ENCODE data around the gene RALGDS.
A peak's percentile ranks its signal among the peaks of the same experiment; 100 is the strongest.
"Not testable (repeated sequence)": the region's sequence is repeated elsewhere in the genome, so short reads cannot be mapped to it uniquely, and the experiment has no call there.

The RALGDS gene

DNA sequence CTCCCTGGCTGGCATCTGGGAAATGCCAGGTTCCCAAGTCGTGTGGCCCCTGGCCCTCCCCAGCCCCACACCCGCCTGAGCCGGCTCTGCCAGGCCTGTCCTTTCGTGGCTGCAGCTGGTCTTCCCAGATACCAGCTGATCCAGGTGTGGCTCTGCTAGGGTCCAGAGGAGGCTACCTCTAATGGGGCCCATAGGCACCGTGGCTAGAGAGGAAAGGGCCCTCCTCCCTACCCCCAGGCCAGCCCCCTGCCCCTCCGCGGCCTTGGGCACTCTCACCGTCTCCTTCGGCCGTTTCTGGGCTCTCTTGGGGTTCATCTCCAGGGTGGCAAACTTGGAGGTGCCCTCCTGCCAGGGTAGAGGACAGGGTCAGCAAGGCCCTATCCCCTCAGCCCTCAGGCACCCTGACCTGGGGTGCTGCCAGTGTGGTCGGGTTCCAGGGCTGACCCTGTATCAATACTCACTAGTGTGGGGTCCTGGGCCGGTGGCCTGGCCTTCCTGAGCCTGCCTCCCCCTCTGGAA lies 17.0 kb downstream of the RALGDS start:
- DNase-seq: no peak

DNA sequence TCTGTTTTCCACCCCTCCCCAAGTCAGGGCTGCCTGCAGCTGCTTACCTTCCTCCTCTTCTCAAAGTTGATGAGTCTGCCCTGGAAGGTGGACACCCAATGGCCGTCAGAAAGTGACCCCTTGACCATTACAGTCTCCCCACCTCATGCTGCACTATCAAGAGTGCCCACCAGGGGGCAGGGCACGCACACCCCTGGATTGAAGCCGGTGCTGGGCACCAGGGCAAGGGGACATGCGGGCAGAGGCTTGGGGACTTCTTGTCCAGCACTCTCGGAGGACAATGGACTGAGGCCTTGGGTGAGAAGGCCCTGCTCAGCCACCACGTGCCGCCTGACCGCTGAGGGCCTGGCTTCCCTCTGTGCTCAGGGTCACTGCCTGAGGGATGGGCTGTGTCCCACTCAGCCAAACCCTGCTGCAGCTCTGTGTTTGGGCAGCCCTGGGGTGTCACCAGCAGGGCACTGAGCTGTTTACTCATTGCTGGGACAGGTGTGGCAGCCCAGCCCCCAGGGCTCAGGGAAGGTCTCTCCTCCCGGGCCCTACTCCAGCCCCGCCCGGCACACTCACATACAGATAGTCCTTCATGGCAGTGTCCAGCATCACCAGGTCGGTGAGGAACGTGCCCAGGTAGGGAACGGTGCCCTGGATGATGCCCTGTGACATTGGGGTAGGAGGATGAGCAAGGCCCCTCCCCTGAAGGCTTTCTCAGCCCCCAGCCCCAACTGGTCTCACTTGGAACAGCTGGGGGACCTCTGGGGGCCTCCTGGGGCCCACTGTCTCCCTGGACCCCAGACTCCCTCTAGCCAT lies 17.7 kb downstream of the RALGDS start:
- DNase-seq: peak; percentile 51

DNA sequence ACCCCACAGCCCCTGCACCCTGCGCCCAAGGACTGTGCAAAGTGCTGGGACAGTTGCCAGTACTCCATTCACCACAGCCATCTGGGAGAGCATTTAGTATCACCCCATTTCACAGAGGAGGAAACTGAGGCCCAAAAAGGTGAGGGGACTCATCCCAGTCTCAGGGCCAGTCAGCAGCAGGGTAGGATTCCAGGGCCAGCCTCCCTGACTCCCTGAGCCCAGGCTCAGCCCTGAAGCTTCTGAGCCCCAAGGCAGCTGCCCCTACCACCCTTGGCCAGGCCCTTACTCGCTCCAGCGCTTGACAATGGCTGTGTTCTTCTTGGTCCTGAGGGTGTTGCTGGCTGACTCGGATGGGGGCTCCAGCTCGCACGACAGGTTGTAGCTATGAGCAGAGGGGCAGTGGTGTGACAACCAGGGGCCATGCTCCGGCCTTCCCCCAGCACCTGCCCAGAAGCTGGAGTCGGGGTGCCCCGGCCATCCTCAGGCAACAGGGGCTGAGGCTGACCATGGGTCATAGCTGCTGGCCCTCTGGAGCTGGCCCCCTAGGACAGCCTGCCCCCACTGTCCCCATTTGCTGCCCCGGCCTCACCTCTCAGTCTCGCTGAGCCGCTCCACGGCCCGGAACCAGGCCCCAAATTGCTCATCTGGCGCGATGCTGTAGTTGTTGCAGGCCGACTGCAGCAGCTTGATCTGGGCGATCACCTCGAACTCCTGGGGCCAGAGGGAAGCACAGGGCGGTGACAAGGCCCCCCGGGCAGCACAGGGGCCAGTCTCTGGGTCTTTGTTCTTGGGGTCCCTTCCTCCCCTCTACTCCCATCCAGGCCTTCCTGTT lies 18.6 kb downstream of the RALGDS start:
- DNase-seq: no peak

DNA sequence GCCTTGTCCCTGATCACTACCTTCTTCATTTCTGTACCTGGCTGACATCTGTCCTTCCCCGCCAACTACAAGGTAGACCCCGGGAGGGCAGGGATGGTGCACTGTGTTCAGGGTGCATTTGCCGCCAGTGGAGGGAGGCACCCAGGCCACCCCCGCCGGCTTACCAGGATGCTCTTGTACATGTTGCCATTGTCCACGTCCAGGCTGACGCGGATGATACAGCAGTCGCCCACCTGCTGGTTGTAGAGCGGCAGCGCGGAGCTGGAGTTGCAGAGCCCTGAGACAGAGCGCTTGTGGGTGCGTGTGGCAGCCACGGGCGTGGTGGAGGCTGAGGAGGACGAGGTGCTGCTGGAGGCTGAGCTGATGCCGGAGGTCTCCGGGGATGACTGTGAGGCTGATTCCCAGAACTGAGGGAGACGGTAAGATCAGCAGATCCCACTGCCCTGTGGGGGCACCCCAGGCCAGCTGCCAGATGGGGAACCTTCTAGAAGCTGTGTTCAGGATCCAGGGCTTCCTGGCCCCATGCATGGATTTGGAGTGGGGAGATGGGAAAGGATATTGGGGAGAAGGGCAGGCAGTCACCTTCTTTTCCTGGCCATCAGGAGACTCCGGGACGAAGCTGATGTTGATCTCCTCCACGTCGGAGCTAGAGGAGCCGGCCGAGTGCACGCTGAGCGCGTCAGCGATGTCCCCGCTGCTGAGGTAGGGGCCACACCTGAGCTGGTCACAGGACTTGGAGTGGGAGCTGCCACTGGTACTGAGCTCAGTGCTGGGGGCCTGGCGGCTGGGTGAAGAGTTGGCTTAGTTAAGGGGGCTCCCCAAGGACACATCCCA lies 19.5 kb downstream of the RALGDS start:
- no peak for DNase-seq

DNA sequence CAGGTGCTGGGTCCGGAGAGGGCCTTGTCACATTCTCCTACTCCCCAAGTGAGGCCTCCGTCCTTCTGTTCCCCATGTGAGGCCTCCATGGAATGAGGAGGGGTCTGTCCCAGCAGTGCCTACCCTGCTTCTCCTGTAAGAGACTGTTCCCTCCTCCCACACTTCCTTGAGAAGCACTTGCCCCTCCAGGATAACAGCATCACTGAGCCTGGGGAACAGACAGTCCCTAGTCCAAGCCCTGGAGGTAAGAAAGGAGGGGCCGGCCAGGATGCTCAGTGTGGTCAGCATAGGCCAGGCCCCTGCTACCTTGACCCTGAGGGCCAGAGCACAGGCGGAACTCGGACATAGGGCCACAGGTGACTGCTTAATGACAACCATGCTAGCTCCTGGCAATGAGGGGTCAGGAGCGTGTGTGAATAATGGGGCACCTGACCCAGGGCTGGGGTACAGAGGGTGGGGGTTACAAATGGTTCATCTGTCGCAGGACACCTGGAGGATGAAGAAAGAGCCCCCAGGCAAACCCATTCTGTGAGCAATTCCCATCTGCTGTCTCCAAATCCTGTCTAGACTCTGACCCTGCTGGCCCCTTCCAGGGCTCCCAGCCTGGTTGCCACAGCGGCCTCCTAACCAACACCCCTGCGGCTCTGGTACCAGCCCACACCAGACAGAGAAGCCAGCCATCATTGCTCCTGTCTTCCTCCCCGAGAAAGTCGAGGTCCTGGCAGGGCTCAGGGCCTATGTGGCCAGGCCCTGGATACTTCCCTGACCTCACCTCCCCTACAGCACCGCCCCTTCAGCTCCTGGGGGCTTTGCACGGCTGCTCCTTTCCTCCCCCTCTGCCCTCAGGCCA lies 20.3 kb downstream of the RALGDS start:
- DNase-seq: no peak

DNA sequence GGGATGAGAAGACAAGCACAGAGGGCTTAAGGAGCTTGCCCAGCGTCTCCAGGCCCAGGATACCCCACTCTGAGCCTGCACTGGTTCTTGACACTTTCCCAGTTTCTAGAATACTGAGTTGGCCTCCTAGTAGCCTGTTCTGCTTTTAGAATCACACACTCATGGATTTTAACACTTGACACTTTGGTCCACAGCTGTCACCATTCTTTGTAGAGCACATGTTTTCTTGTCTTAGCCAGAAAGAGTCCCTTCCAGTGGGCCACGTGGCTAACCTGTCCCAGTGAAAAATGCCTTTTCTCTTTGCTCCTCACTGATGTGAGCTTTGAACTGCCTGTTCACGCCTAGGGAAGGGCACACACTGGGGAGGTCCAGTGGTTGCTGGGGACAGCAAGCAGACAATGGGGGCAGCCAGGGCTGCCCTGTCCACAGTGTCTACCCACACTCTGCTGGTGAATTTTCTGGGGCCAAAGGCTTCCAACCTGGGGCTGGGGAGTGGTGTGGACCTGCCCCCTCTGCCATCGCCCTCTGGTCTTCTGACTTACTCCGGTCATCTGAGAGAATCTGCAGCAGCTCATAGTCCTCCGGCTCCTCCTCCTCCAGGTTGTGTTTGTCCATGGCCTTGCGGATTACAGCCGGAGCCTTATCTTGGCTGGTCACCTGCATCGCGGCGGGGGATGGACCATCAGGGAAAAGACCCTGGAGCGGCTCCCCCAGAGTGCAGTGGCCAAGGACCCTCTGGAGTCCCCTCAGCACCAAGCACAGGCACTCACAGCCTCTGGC lies 21.1 kb downstream of the RALGDS start:
- no peak for DNase-seq

DNA sequence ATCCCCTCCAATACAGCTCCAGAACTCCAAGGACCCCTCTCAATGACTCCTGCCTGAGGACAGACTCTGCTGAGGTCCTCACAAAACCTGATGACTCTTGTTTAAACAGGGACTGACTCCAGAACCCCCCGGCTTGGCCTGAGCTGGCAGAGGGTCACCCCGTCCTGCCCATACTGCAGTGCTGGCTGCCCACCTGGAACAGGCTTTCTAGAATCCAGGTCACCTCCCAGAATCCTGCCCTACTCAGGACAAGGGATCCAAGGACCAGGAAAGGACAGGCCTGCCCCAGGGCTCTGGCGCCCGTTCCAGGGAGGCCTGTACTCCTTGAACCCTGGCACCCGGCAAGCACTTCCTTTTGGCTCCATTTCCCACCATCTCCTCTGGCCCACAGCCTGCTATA lies 22.2 kb downstream of the RALGDS start:
- no peak for DNase-seq

DNA sequence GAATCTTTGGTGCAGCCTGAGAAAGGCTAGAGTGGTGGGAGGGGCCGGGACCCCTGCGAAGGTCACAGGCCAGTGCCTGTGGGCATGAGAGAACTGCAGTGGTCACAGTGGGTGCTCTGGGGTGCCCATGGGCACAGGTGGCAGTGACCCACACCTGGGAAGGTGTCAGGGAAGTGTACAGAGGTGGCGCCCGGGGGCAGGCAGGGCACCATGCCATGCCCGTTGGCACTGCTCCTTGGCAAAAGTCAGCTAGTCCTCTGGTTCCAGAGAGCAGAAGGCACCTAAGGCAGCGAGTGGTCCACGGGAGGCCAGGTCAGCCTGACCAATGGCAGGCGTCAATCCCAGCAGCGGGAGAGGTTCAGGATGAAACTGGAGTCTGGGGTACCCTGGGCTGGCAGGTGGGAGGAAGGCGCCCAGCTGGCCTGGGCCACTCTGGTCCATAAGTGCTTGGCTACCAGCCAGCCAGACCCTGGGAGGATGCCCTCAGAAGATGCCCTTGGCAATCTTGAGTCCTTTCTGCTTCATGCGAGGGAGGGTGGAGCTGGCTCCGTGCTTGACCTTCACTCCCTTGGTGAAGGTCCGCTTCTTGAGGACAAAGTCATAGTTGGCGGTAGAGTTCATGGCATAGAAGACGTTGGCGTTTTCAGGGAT lies 22.8 kb downstream of the RALGDS start:
- DNase-seq: no peak

DNA sequence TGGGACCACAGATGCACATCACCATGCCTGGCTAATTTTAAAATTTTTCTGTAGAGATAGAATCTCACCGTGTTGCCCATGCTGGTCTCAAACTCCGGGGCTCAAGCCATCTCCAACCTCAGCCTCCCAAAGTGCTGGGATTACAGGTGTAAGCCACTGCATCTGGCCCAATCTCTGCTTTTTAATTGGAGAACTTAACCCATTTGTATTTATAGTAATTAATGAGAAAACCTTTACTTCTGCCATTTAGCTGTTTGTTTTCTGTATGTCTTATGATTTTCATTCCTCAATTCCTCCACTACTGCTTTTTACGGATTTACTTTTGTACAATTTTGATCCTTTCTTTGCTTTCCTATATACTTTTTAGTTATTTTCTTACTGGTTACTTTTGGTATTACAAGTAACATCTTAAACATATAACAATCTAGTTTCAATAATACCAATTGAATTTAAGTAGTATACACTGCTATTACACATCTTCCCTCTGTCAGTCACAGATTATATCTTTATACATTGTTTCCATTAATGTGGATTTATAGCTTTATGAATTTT lies 26.1 kb downstream of the RALGDS start:
- DNase-seq: no peak

DNA sequence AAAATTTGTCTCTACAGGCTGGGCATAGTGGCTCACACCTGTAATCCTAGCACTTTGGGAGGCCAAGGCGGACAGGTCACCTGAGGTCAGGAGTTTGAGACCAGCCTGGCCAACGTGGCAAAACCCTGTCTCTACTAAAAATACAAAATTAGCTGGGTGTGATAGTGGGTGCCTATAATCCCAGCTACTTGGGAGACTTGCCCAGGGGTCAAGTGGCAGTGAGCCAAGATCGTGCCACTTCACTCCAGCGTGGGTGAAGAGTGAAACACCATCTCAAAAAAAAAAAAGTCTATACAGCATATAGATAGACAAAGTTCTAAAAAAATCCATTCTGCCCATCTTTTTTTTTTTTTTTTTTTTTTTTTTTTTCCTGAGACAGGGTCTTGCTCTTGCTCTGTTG lies 26.7 kb downstream of the RALGDS start:
- not testable (repeated sequence) for DNase-seq

DNA sequence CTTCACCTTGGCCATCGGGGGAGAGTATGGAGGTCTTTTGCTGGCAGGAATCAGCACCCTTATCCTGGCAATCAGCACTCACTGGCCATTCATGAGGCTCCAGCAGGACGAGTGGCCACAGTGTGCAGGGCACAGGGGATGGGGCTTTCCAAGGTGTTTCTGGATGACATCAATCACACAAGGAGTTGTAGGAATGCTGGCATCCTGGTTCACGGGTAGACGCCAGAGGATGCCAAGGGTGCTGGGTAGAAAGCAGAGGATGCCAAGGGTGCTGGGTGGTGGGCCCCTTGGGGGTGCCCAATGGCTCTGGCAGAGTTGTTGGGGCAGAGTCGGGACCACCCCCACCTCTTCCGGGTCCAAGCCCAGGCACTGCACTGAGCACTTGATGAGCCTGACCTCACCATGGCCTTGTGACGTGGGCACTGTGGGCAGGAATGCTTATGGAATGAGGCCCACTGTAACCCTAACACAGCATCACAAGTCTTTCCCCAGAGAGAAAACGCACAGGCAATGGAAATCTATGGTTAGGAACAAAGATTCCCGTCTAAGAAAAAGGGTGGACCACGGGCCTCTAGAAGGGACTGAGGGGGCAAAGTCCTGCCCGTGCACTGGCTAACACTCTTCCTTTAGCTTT lies 30.2 kb downstream of the RALGDS start:
- DNase-seq: no peak

DNA sequence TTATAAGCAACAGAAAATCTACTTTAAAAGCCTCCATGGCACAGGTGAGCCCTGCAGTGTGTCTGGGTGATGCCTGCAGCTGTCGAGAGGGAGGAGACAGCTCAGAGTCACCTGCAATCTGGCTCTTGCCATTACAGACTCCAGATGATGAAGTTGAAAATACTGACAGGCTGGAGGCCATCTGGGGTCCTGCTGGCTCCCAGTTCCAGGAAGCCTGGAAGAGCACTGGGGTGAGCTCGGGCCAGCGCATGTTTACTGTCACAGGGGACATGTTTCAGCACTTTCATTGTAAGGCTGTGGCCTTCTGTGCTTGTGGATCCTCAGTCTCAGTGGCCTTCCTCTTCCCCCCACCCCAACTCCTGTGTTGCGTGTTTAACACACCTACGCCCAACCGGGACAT lies 30.9 kb downstream of the RALGDS start:
- no peak for DNase-seq

DNA sequence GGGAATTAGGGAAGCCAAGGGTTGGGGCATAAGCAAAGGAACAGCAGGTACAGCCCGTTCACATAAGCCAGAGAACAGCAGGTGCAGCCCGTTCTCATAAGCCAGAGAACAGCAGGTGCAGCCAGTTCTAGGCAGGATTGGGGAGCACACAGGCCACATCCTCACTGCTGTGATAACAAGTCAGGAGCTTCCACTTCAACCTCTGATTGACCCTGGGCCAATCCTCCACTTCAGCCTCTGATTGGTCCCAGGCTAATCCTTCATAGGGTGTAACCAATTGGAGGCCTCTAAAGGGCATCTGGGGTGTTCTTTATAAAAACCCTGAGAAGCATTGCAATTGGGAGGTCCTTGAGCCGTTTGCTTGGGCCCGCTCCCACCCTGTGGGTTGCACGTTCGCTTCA lies 31.8 kb downstream of the RALGDS start:
- DNase-seq: no peak

DNA sequence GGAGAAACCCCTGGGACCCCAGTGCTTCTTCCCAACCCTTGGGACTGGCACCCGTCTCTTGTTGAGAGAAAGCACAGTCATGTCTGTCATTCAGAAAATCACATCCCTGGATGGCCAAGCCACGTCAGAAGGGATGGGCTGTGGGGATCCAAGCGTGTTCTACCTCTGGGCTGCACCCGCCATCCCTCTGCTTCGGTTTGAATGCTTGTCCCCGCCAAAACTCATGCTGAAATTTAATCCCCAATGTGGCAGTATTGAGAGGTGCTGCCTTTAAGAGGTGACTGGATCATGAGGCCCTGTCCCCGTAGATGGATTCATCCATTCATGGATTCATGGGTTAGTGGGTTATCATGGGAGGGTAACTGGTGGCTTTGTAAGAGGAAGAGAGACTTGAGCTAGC lies 32.3 kb downstream of the RALGDS start:
- no peak for DNase-seq

DNA sequence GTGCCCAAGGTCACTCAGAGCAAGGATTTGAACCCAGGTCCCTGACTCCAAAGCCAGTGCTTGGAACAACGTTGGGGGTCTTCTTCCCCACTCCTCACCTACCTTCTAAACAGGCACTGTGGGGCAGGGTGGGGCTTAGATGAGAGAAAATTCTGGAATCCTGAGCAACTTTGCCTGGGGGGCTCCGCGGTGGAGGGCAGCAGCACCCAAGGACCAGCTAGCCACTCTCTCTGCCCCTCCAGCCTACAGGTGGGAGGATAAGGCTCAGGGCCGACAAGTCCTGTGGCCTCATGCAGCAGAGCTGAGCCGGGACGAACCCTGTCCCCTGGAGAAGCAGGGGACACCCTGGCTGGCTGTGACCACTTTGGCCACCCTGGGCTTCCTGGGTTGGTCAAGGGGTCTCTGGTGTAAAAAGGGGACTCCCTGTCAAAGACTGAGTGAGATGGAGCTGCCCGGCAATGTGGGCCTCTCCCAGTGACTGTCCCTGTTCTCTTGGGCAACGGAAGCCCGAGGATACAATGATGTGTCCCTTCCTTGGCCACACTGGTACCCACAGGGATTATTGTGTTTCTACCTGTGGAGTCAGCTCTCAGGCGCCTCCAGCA lies 32.8 kb downstream of the RALGDS start:
- DNase-seq: no peak

DNA sequence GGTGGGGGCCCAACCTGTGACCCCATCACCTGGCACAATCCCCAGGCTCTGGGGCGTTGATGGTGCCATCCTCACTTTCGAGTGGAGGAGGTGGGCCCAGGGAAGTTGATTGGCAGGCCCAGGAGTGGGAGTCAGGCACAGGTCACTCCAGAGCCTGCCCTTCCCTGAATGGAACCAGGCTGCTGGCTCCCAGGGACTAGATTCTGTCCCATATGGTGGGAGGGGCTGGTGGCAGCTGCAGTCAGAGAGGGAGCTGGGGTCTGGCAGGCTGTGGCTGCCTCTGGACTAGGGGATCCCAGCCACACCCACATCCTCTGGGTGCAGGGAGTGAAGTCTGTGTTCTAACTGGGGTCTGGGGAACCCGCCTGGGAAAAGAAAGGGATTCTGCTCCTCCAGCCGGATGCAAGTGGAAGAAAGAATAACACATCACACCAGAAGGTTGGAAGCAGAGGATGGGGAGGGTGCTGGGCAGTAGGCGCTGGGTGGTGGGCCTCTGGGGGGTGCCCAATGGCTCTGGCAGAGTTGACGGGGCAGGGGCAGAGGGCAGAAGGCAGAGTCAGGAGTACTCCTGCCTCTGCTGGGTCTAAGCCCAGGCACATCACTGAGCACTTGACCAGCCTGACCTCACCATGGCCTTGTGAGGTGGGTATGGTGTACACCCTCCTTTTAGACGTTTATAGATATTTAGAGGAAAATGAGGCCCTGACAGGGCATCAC lies 33.5 kb downstream of the RALGDS start:
- DNase-seq: no peak

DNA sequence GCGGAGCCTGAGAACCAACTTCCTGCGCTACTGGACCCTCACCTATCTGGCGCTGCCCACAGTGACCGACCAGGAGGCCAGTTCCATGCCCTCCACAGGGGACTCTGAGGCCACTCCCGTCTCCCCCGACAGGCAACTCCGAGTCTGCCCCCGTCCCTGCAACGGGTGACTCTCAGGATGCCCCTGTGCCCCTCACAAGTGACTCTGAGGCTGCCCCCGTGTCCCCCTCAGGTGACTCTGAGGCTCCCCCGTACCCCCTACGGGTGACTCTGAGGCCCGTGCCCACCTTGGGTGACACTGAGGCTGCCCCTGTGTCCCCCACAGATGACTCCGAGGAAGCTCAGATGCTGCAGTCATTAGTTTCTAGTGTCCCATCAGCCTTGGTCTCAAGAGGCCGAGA lies 34.1 kb downstream of the RALGDS start:
- DNase-seq: no peak

DNA sequence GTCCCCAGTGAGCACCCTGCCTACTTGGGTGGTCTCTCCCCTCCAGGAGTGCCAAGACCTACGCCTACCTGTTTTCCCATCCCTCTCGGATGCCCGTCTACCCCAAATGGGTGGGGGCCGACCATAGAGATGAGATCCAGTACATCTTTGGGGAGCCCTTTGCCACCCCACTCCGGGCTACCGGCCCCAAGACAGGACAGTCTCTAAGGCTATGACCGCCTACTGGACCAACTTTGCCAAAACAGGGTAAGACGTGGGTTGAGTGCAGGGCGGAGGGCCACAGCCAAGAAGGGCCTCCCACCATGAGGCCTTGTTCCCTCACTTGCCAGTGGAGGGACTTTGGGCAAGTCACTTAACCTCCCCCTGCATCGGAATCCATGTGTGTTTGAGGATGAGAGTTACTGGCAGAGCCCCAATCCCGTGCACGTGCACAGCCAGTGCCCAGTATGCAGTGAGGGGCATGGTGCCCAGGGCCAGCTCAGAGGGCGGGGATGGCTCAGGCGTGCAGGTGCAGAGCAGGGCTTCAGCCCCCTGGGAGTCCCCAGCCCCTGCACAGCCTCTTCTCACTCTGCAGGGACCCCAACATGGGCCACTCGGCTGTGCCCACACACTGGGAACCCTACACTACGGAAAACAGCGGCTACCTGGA lies 34.7 kb downstream of the RALGDS start:
- DNase-seq: not testable (repeated sequence)

Measured in activated CD4-positive, alpha-beta T cell treated with anti-CD3 and anti-CD28 coated beads, Interleukin-2, amount 50 U/mL, for 16 hours (primary cell).